Measurements from ENCODE around the gene KCNF1. TPM values are rescaled to one million over a fixed set of nuclear protein-coding genes. Genes with fewer than 3 reads are reported as not detected.

KCNF1 gene, protein sequence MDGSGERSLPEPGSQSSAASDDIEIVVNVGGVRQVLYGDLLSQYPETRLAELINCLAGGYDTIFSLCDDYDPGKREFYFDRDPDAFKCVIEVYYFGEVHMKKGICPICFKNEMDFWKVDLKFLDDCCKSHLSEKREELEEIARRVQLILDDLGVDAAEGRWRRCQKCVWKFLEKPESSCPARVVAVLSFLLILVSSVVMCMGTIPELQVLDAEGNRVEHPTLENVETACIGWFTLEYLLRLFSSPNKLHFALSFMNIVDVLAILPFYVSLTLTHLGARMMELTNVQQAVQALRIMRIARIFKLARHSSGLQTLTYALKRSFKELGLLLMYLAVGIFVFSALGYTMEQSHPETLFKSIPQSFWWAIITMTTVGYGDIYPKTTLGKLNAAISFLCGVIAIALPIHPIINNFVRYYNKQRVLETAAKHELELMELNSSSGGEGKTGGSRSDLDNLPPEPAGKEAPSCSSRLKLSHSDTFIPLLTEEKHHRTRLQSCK
- 3.4 and 7.3 TPM in 2 replicates for total RNA-seq

DNA sequence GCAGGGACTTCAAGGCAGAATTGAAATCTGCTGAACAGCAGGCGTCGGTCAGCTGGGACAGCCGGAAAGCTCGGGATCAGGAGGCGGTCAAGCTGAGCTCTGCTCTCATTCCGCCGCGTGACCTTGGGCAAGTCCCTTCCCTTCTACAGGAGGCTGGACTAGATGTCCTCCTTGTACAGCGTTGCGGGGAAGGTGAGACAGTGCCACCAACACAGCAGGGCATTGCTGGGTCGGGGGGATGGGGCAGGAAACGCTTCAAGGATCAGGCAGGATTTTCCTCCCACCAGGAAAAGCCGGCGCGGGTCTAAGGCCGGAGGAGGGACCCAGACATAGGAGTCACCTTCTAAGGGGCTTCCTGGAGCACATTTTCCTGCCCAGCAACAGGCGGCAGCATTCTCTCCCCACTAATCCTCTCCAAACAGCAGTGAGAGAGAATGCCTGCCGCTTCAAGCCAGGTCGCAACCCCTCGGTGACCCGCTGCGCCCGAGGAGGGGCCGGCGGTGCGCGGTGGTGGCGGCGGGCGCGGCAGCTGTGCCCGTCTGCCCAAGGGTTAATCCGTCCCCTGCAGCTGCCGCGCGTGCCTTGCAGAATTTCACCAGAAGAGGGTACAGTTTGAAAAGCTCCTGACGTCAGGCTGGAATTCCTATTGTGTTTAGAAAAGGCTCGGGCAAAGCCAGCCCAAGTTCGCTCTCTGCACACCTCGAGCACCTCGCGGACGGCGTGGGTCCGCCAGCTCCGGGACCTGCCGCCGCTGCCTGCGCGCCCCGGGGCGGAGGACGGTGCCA, at the start of gene KCNF1:
Gene KCNF1, plus strand, starts transcription at position 644 of the 785 bp plus-strand sequence. CDS start 493 bp downstream, outside the sequence.

Other genes starting within 250 kb of the KCNF1 start
- 20.6 and 31.5 TPM in 2 replicates for gene NOL10, start 222.0 kb upstream of the KCNF1 start, total RNA-seq
- under 0.01 TPM in 2 replicates for gene ATP6V1C2, start 190.3 kb upstream of the KCNF1 start, total RNA-seq
- 412 and 421 TPM in 2 replicates for gene PDIA6, start 99.1 kb upstream of the KCNF1 start, total RNA-seq
- gene SLC66A3, start 243.5 kb downstream of the KCNF1 start, total RNA-seq = 36.6 and 45.0 TPM in 2 replicates

Data from dermis lymphatic vessel endothelial cell (primary cell).